DND-41 (cell line): ENCODE data around the gene PRKCB.

Experiments
- CTCF ChIP-seq: IDR thresholded peaks from 2 replicates; pipeline ENCODE4 v1.5.1; 2012; ENCODE audit warnings: borderline replicate concordance, low read length, moderate library complexity, mild to moderate bottlenecking; ENCODE audit not compliant: poor library complexity, severe bottlenecking; ENCODE audit errors: extremely low read depth
- EZH2 ChIP-seq: IDR thresholded peaks from 3 replicates; pipeline ENCODE4 v1.6.1; 2012; ENCODE audit warnings: borderline replicate concordance, low read depth, mild to moderate bottlenecking, moderate library complexity, low read length, inconsistent platforms; ENCODE audit not compliant: severe bottlenecking

- TF ChIP-seq CTCF, result no peak
- no peak for TF ChIP-seq EZH2
These were observed 132.4 kb downstream of the PRKCB start for GRCh38 chr16:23968176-23968575.
